Fibroblast of lung (primary cell): ENCODE results near the gene KRTAP4-6. TPM values are rescaled to one million over a fixed set of nuclear protein-coding genes. Genes with fewer than 3 reads are reported as not detected.

Source experiments
- DNase-seq, 2 donors: peaks; one replicate each; pipeline versions ENCODE4 v3.0.0 to v3.0.0-alpha.2; 2010; ENCODE audit warnings: low read depth in 2 of 2
- H2AFZ ChIP-seq: 2 replicates; pipeline ENCODE4 v1.5.1; 2012; ENCODE audit warnings: low read length, control low read depth, inconsistent platforms
- H3K27ac ChIP-seq: 2 replicates; pipeline ENCODE4 v1.5.1; 2011; ENCODE audit warnings: low read length, control low read depth; ENCODE audit not compliant: insufficient read depth
- H3K27me3 ChIP-seq: 2 replicates; pipeline ENCODE4 v1.5.1; 2011; ENCODE audit warnings: mild to moderate bottlenecking, low read length; ENCODE audit not compliant: control insufficient read depth, insufficient read depth
- H3K36me3 ChIP-seq: 2 replicates; pipeline ENCODE4 v1.5.1; 2011; ENCODE audit warnings: low read length; ENCODE audit not compliant: control insufficient read depth, insufficient read depth
- H3K4me1 ChIP-seq: 2 replicates; pipeline ENCODE4 v1.5.1; 2011; ENCODE audit warnings: low read length; ENCODE audit not compliant: control insufficient read depth, insufficient read depth; ENCODE audit errors: extremely low read depth
- H3K4me2 ChIP-seq: 2 replicates; pipeline ENCODE4 v1.5.1; 2011; ENCODE audit warnings: low read length, control low read depth; ENCODE audit not compliant: insufficient read depth; ENCODE audit errors: extremely low read depth
- H3K4me3 ChIP-seq, 4 experiments: fragments of 200-600 bp in 1 of 4; sonication (generic) in 1 of 4; replicated peaks in 1 of 4; 2 replicates each; pipeline ENCODE4 v1.5.1; 2011 to 2016; ENCODE audit warnings: low read length in 4 of 4, low read depth in 3 of 4, mild to moderate bottlenecking in 3 of 4, control low read depth in 2 of 4, inconsistent platforms in 1 of 4, mixed read lengths in 1 of 4; ENCODE audit not compliant: insufficient read depth in 1 of 4; ENCODE audit errors: control extremely low read depth in 1 of 4
- H3K79me2 ChIP-seq: 2 replicates; pipeline ENCODE4 v1.5.1; 2012; ENCODE audit warnings: mild to moderate bottlenecking, low read length, inconsistent platforms; ENCODE audit not compliant: control insufficient read depth, insufficient read depth
- H3K9ac ChIP-seq: 2 replicates; pipeline ENCODE4 v1.5.1; 2011; ENCODE audit warnings: mild to moderate bottlenecking, low read length, control low read depth; ENCODE audit not compliant: insufficient read depth
- H3K9me3 ChIP-seq: 2 replicates; pipeline ENCODE4 v1.5.1; 2012; ENCODE audit warnings: low read depth, low read length; ENCODE audit not compliant: control insufficient read depth, insufficient read depth
- H4K20me1 ChIP-seq: 2 replicates; pipeline ENCODE4 v1.5.1; 2011; ENCODE audit warnings: low read length; ENCODE audit not compliant: control insufficient read depth, insufficient read depth; ENCODE audit errors: extremely low read depth
- CTCF ChIP-seq, 2 donors: IDR thresholded peaks in 1 of 2; conservative IDR thresholded peaks in 1 of 2; 1 replicate in 1 of 2; 2 replicates in 1 of 2; pipeline ENCODE4 v1.5.1; 2011 to 2012; ENCODE audit warnings: low read length in 2 of 2, control low read depth in 1 of 2, inconsistent platforms in 1 of 2, low read depth in 1 of 2, mild to moderate bottlenecking in 1 of 2
- EZH2 ChIP-seq: IDR thresholded peaks from 2 replicates; pipeline ENCODE4 v1.5.1; 2012; ENCODE audit warnings: low read length, control low read depth, mild to moderate bottlenecking; ENCODE audit errors: missing control alignments
- polyA plus RNA-seq, 2 donors: library from polyadenylated mRNA; depleted of rRNA in 1 of 2; stranded (reverse) in 1 of 2; unstranded in 1 of 2; fragments of >200 nt; gene quantifications; 2 replicates each; pipeline ENCODE4 v1.2.1, GENCODE V29; 2011 to 2012; ENCODE audit warnings: missing spikeins in 1 of 2
- total RNA-seq: library from RNA; depleted of rRNA; stranded (reverse); fragments of >200 nt; gene quantifications from 2 replicates; pipeline ENCODE4 v1.2.1, GENCODE V29; 2014

KRTAP4-6 gene
- total and polyA plus RNA-seq, 2 donors (not counting 1 experiment from before 2014, with no cell fraction given): not detected

- Histone ChIP-seq H3K27ac (no peak within 1 kb of the TSS), H2AFZ (no peak within 1 kb of the TSS), H3K9me3 (no peaks in the 10 kb centered on the region), H3K4me1 (peaks cover 3% of the 10 kb centered on the region), H3K4me2 (no peak within 1 kb of the TSS), H3K27me3 (no peaks in the 10 kb centered on the region), H3K36me3 (no peaks in the 10 kb centered on the region), H4K20me1 (no peaks in the 10 kb centered on the region), H3K79me2 (no peaks in the 10 kb centered on the region), H3K4me3 (no peak within 1 kb of the TSS), H3K9ac (no peak within 1 kb of the TSS)
- TF ChIP-seq EZH2 (no peak), CTCF (conservative IDR thresholded peaks at IDR 0.05 in 1 of 2, IDR thresholded peaks at IDR 0.05 in 1 of 2; ENCODE audit: low read depth in 1 of 2, low read length in 2 of 2) (no peak)
- DNase-seq: no peak
Observed at GRCh38 chr17:41098042-41098441, 42.3 kb downstream of the KRTAP4-6 start, which contains the start of gene KRTAP4-8. Gene KRTAP4-8, minus strand, starts transcription at chr17:41098142. Its CDS starts 58 bp downstream, at chr17:41098084.

GRCh38 chr17:41096055-41096454 lies 44.3 kb downstream of the KRTAP4-6 start:
- H3K27ac ChIP-seq: no peak overlapping the region
- H3K9ac ChIP-seq: no peak overlapping the region
- TF ChIP-seq CTCF (conservative IDR thresholded peaks at IDR 0.05 in 1 of 2, IDR thresholded peaks at IDR 0.05 in 1 of 2; ENCODE audit: low read depth in 1 of 2, low read length in 2 of 2) (no peak), EZH2 (no peak)
- no peaks in the 10 kb centered on the region for H4K20me1 ChIP-seq
- DNase-seq: no peak
- H3K4me3 ChIP-seq: no peak overlapping the region
- H3K79me2 ChIP-seq: no peaks in the 10 kb centered on the region
- no peaks in the 10 kb centered on the region for H3K27me3 ChIP-seq
- H3K36me3 ChIP-seq: no peaks in the 10 kb centered on the region
- no peak overlapping the region for H3K4me2 ChIP-seq
- peaks cover 3% of the 10 kb centered on the region for H3K4me1 ChIP-seq
- no peak overlapping the region for H2AFZ ChIP-seq
- H3K9me3 ChIP-seq: no peaks in the 10 kb centered on the region

Other genes with a start within 250 kb of the KRTAP4-6 start
Only the 30 nearest of the 39 such genes appear.
- not detected in 2 replicates for gene KRTAP3-3, start 146.4 kb downstream of the KRTAP4-6 start, total RNA-seq
- not detected in 2 replicates for gene KRTAP3-3, start 146.4 kb downstream of the KRTAP4-6 start, polyA plus RNA-seq
- gene KRTAP3-2, start 140.6 kb downstream of the KRTAP4-6 start, total RNA-seq: not detected in 2 replicates
- not detected in 2 replicates for gene KRTAP3-2, start 140.6 kb downstream of the KRTAP4-6 start, polyA plus RNA-seq
- not detected in 2 replicates for gene KRTAP3-1, start 131.4 kb downstream of the KRTAP4-6 start, total RNA-seq
- gene KRTAP3-1, start 131.4 kb downstream of the KRTAP4-6 start, polyA plus RNA-seq: not detected in 2 replicates
- 0.17 TPM in 1 of 2 replicates, not detected in the other for gene KRTAP1-5, start 113.3 kb downstream of the KRTAP4-6 start, total RNA-seq
- gene KRTAP1-5, start 113.3 kb downstream of the KRTAP4-6 start, polyA plus RNA-seq: 6.2 and 6.3 TPM in 2 replicates
- gene KRTAP1-4, start 110.3 kb downstream of the KRTAP4-6 start, total RNA-seq: not detected in 2 replicates
- gene KRTAP1-4, start 110.3 kb downstream of the KRTAP4-6 start, polyA plus RNA-seq: not detected in 2 replicates
- gene KRTAP1-3, start 105.7 kb downstream of the KRTAP4-6 start, total RNA-seq: not detected in 2 replicates
- gene KRTAP1-3, start 105.7 kb downstream of the KRTAP4-6 start, polyA plus RNA-seq: not detected in 2 replicates
- gene KRTAP1-1, start 99.1 kb downstream of the KRTAP4-6 start, total RNA-seq: not detected in 2 replicates
- 0.25 and 0.64 TPM in 2 replicates for gene KRTAP1-1, start 99.1 kb downstream of the KRTAP4-6 start, polyA plus RNA-seq
- gene KRTAP2-1, start 93.2 kb downstream of the KRTAP4-6 start, total RNA-seq: not detected in 2 replicates
- not detected in 2 replicates for gene KRTAP2-1, start 93.2 kb downstream of the KRTAP4-6 start, polyA plus RNA-seq
- not detected in 2 replicates for gene KRTAP2-2, start 85.3 kb downstream of the KRTAP4-6 start, total RNA-seq
- not detected in 2 replicates for gene KRTAP2-2, start 85.3 kb downstream of the KRTAP4-6 start, polyA plus RNA-seq
- gene KRTAP2-3, start 80.4 kb downstream of the KRTAP4-6 start, total RNA-seq: not detected in 2 replicates
- gene KRTAP2-3, start 80.4 kb downstream of the KRTAP4-6 start, polyA plus RNA-seq: 0.84 and 2.6 TPM in 2 replicates
- not detected in 2 replicates for gene KRTAP2-4, start 74.7 kb downstream of the KRTAP4-6 start, total RNA-seq
- gene KRTAP2-4, start 74.7 kb downstream of the KRTAP4-6 start, polyA plus RNA-seq: not detected in 2 replicates
- gene KRTAP4-7, start 56.4 kb downstream of the KRTAP4-6 start, total RNA-seq: not detected in 2 replicates
- not detected in 2 replicates for gene KRTAP4-7, start 56.4 kb downstream of the KRTAP4-6 start, polyA plus RNA-seq
- not detected in 2 replicates for gene KRTAP4-8, start 42.4 kb downstream of the KRTAP4-6 start, total RNA-seq
- not detected in 2 replicates for gene KRTAP4-8, start 42.4 kb downstream of the KRTAP4-6 start, polyA plus RNA-seq
- gene KRTAP4-16, start 38.3 kb downstream of the KRTAP4-6 start, total RNA-seq: not detected in 2 replicates
- gene KRTAP4-16, start 38.3 kb downstream of the KRTAP4-6 start, polyA plus RNA-seq: not detected in 2 replicates
- not detected in 2 replicates for gene KRTAP4-9, start 35.2 kb downstream of the KRTAP4-6 start, total RNA-seq
- not detected in 2 replicates for gene KRTAP4-9, start 35.2 kb downstream of the KRTAP4-6 start, polyA plus RNA-seq
- gene KRTAP4-11, start 22.2 kb downstream of the KRTAP4-6 start, total RNA-seq: not detected in 2 replicates
- not detected in 2 replicates for gene KRTAP4-11, start 22.2 kb downstream of the KRTAP4-6 start, polyA plus RNA-seq
- gene KRTAP4-12, start 16.4 kb downstream of the KRTAP4-6 start, total RNA-seq: not detected in 2 replicates
- 0.23 TPM in 1 of 2 replicates, not detected in the other for gene KRTAP4-12, start 16.4 kb downstream of the KRTAP4-6 start, polyA plus RNA-seq
- not detected in 2 replicates for gene KRTAP4-5, start 9.3 kb upstream of the KRTAP4-6 start, total RNA-seq
- gene KRTAP4-5, start 9.3 kb upstream of the KRTAP4-6 start, polyA plus RNA-seq: not detected in 2 replicates
- gene KRTAP4-4, start 20.2 kb upstream of the KRTAP4-6 start, total RNA-seq: not detected in 2 replicates
- gene KRTAP4-4, start 20.2 kb upstream of the KRTAP4-6 start, polyA plus RNA-seq: not detected in 2 replicates
- not detected in 2 replicates for gene KRTAP4-3, start 27.7 kb upstream of the KRTAP4-6 start, total RNA-seq
- gene KRTAP4-3, start 27.7 kb upstream of the KRTAP4-6 start, polyA plus RNA-seq: not detected in 2 replicates
- gene KRTAP4-2, start 37.7 kb upstream of the KRTAP4-6 start, total RNA-seq: not detected in 2 replicates
- not detected in 2 replicates for gene KRTAP4-2, start 37.7 kb upstream of the KRTAP4-6 start, polyA plus RNA-seq
- not detected in 2 replicates for gene KRTAP4-1, start 44.4 kb upstream of the KRTAP4-6 start, total RNA-seq
- not detected in 2 replicates for gene KRTAP4-1, start 44.4 kb upstream of the KRTAP4-6 start, polyA plus RNA-seq
- not detected in 2 replicates for gene KRTAP9-1, start 49.3 kb upstream of the KRTAP4-6 start, total RNA-seq
- gene KRTAP9-1, start 49.3 kb upstream of the KRTAP4-6 start, polyA plus RNA-seq: not detected in 2 replicates
- gene KRTAP9-2, start 86.1 kb upstream of the KRTAP4-6 start, total RNA-seq: not detected in 2 replicates
- not detected in 2 replicates for gene KRTAP9-2, start 86.1 kb upstream of the KRTAP4-6 start, polyA plus RNA-seq
- gene KRTAP9-3, start 91.9 kb upstream of the KRTAP4-6 start, total RNA-seq: not detected in 2 replicates
- not detected in 2 replicates for gene KRTAP9-3, start 91.9 kb upstream of the KRTAP4-6 start, polyA plus RNA-seq
- not detected in 2 replicates for gene KRTAP9-8, start 97.5 kb upstream of the KRTAP4-6 start, total RNA-seq
- gene KRTAP9-8, start 97.5 kb upstream of the KRTAP4-6 start, polyA plus RNA-seq: not detected in 2 replicates
- gene KRTAP9-4, start 109.1 kb upstream of the KRTAP4-6 start, total RNA-seq: not detected in 2 replicates
- gene KRTAP9-4, start 109.1 kb upstream of the KRTAP4-6 start, polyA plus RNA-seq: not detected in 2 replicates
- gene KRTAP9-9, start 114.8 kb upstream of the KRTAP4-6 start, total RNA-seq: not detected in 2 replicates
- gene KRTAP9-9, start 114.8 kb upstream of the KRTAP4-6 start, polyA plus RNA-seq: not detected in 2 replicates
- gene KRTAP9-6, start 124.8 kb upstream of the KRTAP4-6 start, total RNA-seq: not detected in 2 replicates
- not detected in 2 replicates for gene KRTAP9-6, start 124.8 kb upstream of the KRTAP4-6 start, polyA plus RNA-seq
- gene KRTAP9-7, start 135.2 kb upstream of the KRTAP4-6 start, total RNA-seq: not detected in 2 replicates
- gene KRTAP9-7, start 135.2 kb upstream of the KRTAP4-6 start, polyA plus RNA-seq: not detected in 2 replicates